C4-2B (cell line): Measurements from ENCODE around the gene CDC42EP2.

Source experiments
- ZFX ChIP-seq: fragments of 450-650 bp; IDR thresholded peaks from 2 replicates; pipeline ENCODE4 v1.6.1; 2017
- TF ChIP-seq, protein P1 (sequence below): fragments of 450-650 bp; conservative IDR thresholded peaks from 2 replicates; pipeline ENCODE4 v1.5.1; 2017; ENCODE audit warnings: mild to moderate bottlenecking

DNA sequence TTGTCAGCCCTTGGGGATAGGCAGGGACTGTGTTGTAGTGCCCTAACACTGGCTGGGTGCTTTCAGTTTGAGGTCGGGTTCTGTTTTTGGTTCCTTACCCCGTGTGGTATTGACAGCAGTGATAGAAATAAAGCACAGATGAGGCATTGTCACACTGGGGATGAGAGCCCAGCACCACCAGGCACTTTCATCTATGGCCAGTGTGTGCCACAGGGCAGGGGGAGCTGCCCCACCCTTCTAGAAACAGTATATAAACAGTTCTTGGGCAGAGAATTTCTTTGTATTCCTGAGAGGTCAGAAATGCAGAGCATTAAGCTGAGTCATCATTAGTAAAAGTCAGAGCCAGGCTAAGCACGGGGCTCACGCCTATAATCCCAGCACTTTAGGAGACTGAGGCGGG lies 23.1 kb upstream of the CDC42EP2 start:
- TF ChIP-seq, protein P1, sequence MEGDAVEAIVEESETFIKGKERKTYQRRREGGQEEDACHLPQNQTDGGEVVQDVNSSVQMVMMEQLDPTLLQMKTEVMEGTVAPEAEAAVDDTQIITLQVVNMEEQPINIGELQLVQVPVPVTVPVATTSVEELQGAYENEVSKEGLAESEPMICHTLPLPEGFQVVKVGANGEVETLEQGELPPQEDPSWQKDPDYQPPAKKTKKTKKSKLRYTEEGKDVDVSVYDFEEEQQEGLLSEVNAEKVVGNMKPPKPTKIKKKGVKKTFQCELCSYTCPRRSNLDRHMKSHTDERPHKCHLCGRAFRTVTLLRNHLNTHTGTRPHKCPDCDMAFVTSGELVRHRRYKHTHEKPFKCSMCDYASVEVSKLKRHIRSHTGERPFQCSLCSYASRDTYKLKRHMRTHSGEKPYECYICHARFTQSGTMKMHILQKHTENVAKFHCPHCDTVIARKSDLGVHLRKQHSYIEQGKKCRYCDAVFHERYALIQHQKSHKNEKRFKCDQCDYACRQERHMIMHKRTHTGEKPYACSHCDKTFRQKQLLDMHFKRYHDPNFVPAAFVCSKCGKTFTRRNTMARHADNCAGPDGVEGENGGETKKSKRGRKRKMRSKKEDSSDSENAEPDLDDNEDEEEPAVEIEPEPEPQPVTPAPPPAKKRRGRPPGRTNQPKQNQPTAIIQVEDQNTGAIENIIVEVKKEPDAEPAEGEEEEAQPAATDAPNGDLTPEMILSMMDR, result no peak
- no peak for TF ChIP-seq ZFX
